Measurements from ENCODE around the gene LSR. TPM values are rescaled to one million over a fixed set of nuclear protein-coding genes. Genes with fewer than 3 reads are reported as not detected.

The LSR gene
- total and polyA plus RNA-seq, 2 experiments from 2014 or later: 40.1 to 91.9 TPM

GRCh38 chr19:35253316-35254286 lies 4.8 kb downstream of the LSR start:
- H3K9me3 ChIP-seq (ENCODE audit: low read depth): no peaks in the 10 kb centered on the region
- H3K36me3 ChIP-seq: peaks cover 7% of the 10 kb centered on the region
- no peaks in the 10 kb centered on the region for H3K4me1 ChIP-seq (ENCODE audit: low read depth)
- no peak for TF ChIP-seq CTCF (IDR thresholded peaks at IDR 0.05; ENCODE audit: low read depth, low read length)
- H3K27me3 ChIP-seq: no peaks in the 10 kb centered on the region
- H3K27ac ChIP-seq: no peak overlapping the region
- H3K4me3 ChIP-seq: no peak overlapping the region
- DNase-seq (ENCODE audit: low read depth in 1 of 2, low spot score in 1 of 2): no peak

DNA sequence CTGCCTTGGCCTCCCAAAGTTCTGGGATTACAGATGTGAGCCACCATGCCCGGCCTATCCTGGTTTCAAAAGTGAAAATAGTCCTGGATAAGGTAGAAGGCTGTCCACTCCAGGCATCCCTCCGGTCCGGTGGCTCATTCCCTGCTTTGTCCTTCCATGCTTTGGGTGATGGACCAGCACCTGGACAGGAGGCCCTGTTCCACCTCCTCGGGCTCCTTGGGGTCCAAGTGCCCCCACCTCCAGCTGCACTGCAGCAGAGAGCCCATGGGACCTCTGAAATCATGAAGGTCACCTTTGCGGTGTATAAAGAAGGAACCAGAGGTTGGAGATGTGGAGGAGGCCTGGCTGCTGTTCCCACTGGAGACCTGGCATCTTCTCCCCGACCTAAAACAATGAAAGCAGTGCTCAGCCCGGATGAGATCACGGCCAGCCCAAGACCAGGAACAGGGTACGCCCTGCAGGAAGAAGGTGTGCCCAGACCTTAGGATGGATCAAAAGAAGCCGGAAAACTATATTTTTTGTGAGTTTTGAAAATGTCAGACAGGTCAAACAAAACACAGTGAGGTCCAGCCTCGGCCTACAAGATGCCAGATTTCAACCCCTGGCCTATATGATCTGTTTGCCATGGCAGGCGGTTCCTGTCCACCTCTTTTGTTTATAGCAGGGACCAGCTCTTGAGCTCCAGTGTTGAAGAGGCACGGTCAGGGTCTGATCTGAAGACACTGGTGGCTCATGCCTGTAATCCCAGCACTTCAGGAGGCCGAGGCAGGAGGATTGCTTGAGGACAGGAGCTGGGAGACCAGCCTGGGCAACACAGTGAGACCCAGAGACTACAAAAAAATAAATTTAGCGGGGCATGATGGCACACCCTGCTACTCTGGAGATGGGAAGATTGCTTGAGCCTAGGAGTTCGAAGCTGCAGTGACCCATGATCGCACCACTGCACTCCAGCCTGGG lies 5.8 kb downstream of the LSR start:
- H3K4me3 ChIP-seq: no peak overlapping the region
- no peak overlapping the region for H3K27ac ChIP-seq
- no peaks in the 10 kb centered on the region for H3K9me3 ChIP-seq (ENCODE audit: low read depth)
- no peaks in the 10 kb centered on the region for H3K27me3 ChIP-seq
- DNase-seq (ENCODE audit: low read depth in 1 of 2, low spot score in 1 of 2): no peak
- no peaks in the 10 kb centered on the region for H3K4me1 ChIP-seq (ENCODE audit: low read depth)
- peaks cover 7% of the 10 kb centered on the region for H3K36me3 ChIP-seq
- TF ChIP-seq CTCF (IDR thresholded peaks at IDR 0.05; ENCODE audit: low read depth, low read length): no peak

DNA sequence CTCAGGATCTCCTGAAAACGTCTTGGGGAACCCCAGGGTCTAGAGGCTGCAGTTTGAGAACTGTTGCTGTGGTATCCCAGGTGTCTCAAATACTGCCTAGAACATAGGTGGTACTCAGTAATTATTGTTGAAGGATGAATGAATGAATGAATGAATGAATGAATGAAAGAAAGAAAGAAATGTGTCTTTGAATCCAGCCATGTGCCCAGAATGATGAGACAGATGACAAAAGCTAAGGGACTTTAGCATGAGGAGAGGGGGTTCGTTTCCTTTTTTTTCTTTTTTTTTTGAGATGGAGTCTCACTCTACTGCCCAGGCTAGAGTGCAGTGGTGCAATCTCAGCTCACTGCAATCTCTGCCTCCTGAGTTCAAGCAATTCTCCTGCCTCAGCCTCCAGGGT lies 7.8 kb downstream of the LSR start:
- H3K9me3 ChIP-seq (ENCODE audit: low read depth): no peaks in the 10 kb centered on the region
- no peaks in the 10 kb centered on the region for H3K4me1 ChIP-seq (ENCODE audit: low read depth)
- H3K36me3 ChIP-seq: no peaks in the 10 kb centered on the region
- no peak overlapping the region for H3K4me3 ChIP-seq
- H3K27me3 ChIP-seq: no peaks in the 10 kb centered on the region
- no peak for TF ChIP-seq CTCF (IDR thresholded peaks at IDR 0.05; ENCODE audit: low read depth, low read length)
- no peak for DNase-seq (ENCODE audit: low read depth in 1 of 2, low spot score in 1 of 2)
- H3K27ac ChIP-seq: no peak overlapping the region

DNA sequence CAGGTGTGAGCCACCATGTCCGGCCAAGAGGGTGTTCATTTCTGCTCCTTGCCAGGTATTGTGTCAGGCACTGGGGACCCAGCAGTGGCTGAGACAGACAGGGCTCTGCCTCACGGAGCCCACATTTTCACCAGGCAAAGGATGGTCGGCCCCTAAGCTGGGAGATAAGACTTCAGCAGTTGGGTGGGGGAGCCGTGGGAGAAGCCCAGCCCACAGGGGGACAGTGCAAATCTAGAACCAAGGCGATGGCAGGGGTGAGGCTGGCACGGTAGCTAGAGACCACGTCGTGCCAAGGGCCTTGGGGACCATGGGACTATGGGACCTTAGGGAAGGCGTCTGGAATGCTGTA lies 8.3 kb downstream of the LSR start:
- Histone ChIP-seq H3K9me3 (ENCODE audit: low read depth) (no peaks in the 10 kb centered on the region), H3K27ac (no peak overlapping the region), H3K4me3 (no peak overlapping the region), H3K4me1 (ENCODE audit: low read depth) (no peaks in the 10 kb centered on the region), H3K27me3 (no peaks in the 10 kb centered on the region), H3K36me3 (no peaks in the 10 kb centered on the region)
- DNase-seq (ENCODE audit: low read depth in 1 of 2, low spot score in 1 of 2): no peak
- TF ChIP-seq CTCF (IDR thresholded peaks at IDR 0.05; ENCODE audit: low read depth, low read length): no peak

- Histone ChIP-seq H3K36me3 (no peaks in the 10 kb centered on the region), H3K9me3 (ENCODE audit: low read depth) (no peaks in the 10 kb centered on the region), H3K4me3 (no peak overlapping the region), H3K27ac (no peak overlapping the region), H3K27me3 (no peaks in the 10 kb centered on the region), H3K4me1 (ENCODE audit: low read depth) (no peaks in the 10 kb centered on the region)
- no peak for DNase-seq (ENCODE audit: low read depth in 1 of 2, low spot score in 1 of 2)
- TF ChIP-seq CTCF (IDR thresholded peaks at IDR 0.05; ENCODE audit: low read depth, low read length): no peak
Observed at GRCh38 chr19:35260694-35261304, 12.0 kb downstream of the LSR start.

Measured in cardiac muscle cell (in vitro differentiated cells and primary cell).